Esophagus mucosa (tissue), 1 donor: ENCODE results near the gene TRABD2A. TPM values are rescaled to one million over a fixed set of nuclear protein-coding genes. Genes with fewer than 3 reads are reported as not detected.
"Not testable (repeated sequence)": the region's sequence is repeated elsewhere in the genome, so short reads cannot be mapped to it uniquely, and the experiment has no call there.

Experiments used
- ATAC-seq: fragments of 200-7000 bp; cut with Tn5 transposase; one replicate; pipeline ENCODE4 v1.9.1; 2020
- total RNA-seq: library from RNA; stranded (reverse); gene quantifications from one replicate; pipeline ENCODE4 v1.2.4, GENCODE V29; 2023
- donor health status: DM: yes; HTN: yes; CAD: no.

TRABD2A gene
- total RNA-seq, 1 donor from 2014 or later: 0.24 TPM

DNA sequence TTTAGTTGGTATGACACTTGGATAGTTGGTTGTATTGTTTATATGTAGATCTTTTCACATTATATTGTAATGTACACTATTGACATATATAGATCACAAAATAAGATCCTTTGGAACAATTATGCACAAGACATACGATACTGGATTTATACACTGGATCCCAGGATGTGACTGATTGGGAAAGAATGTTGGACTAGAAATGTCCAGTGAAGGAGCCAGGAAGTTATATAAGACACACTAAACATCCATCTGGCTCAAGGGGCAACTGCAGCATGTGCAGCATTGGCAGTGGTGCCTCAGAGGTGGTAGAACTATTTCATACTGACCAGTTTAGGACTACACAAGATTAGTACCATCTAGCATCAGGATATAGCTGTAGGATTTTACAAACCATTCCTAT is 104.9 kb downstream of the TRABD2A start:
- ATAC-seq: no peak

DNA sequence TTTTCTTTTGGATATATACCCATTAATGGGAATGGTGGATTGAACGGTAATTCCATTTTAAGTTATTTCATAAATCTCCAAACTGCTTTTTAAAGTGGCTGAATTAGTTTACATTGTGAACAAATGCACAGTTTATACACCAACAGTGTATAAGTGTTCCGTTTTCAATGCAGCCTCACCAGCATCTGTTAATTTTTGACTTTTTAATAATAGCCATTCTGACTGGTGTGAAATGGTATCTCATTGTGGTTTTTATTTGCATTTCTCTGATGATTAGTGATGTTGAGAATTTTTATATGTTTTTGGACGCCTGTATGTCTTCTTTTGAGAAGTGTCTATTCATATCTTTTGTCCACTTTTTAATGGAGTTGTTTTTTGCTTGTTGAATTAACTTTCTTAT is 107.3 kb downstream of the TRABD2A start:
- ATAC-seq: not testable (repeated sequence)

Other genes with a start within 250 kb of the TRABD2A start
- gene TMSB10, start 24.6 kb upstream of the TRABD2A start, total RNA-seq: 1,660 TPM
- gene KCMF1, start 90.1 kb upstream of the TRABD2A start, total RNA-seq: 80.7 TPM